IMR-90 (cell line): ENCODE measurements around the gene ENHO. TPM values are rescaled to one million over a fixed set of nuclear protein-coding genes. Genes with fewer than 3 reads are reported as not detected.

ENCODE experiments used
- ATAC-seq: fragments of 200-7000 bp; cut with Tn5 transposase; 2 replicates; pipeline ENCODE4 v1.9.1; 2020; ENCODE audit warnings: low read depth, mild to moderate bottlenecking, moderate library complexity
- BruUV-seq: library from RNA; stranded (reverse); fragments of 400-500 nt; replicated peaks from 2 replicates; lab custom pipeline; 2021; lab: Mats Ljungman, UMichigan
- CTCF ChIA-PET: fragments of 300-600 bp; formaldehyde crosslinking; extraction: SDS; loops from one replicate; lab custom pipeline; 2021; ENCODE audit warnings: antibody characterized with exemption; lab: Yijun Ruan, JAX
- POLR2A ChIA-PET: fragments of 300-600 bp; sonication (Branson Sonifier 250); formaldehyde crosslinking; loops from one replicate; lab custom pipeline; 2022; ENCODE audit warnings: antibody characterized with exemption; ENCODE audit not compliant: unreplicated experiment; lab: Charles Lee
- DNase-seq: peaks from one replicate; pipeline ENCODE4 v3.0.0; 2013
- H2AFZ ChIP-seq: replicated peaks from 2 replicates; pipeline ENCODE3; 2013; ENCODE audit warnings: low read length, mild to moderate bottlenecking; ENCODE audit not compliant: poor library complexity
- H2AK5ac ChIP-seq: 2 replicates; pipeline ENCODE4 v1.6.1; 2013; ENCODE audit warnings: low read depth, low read length, inconsistent platforms
- H2AK9ac ChIP-seq: replicated peaks from 2 replicates; pipeline ENCODE3; 2013; ENCODE audit warnings: mild to moderate bottlenecking, low read depth, low read length, moderate library complexity; ENCODE audit not compliant: poor library complexity
- H2BK120ac ChIP-seq: 2 replicates; pipeline ENCODE4 v1.6.1; 2013; ENCODE audit warnings: low read depth, low read length, inconsistent platforms
- H2BK15ac ChIP-seq: 3 replicates; pipeline ENCODE4 v1.6.1; 2013; ENCODE audit warnings: low read depth, low read length, inconsistent platforms
- H2BK20ac ChIP-seq: 2 replicates; pipeline ENCODE4 v1.6.1; 2013; ENCODE audit warnings: low read depth, mild to moderate bottlenecking, inconsistent platforms, low read length, moderate library complexity
- H2BK5ac ChIP-seq: 2 replicates; pipeline ENCODE4 v1.6.1; 2013; ENCODE audit warnings: mild to moderate bottlenecking, low read depth, low read length, inconsistent platforms; ENCODE audit not compliant: poor library complexity, severe bottlenecking
- H3K14ac ChIP-seq: replicated peaks from 2 replicates; pipeline ENCODE4 v1.6.1; 2013; ENCODE audit warnings: low read depth, low read length, inconsistent platforms
- H3K18ac ChIP-seq: 2 replicates; pipeline ENCODE4 v1.6.1; 2013; ENCODE audit warnings: low read depth, low read length, control low read depth
- H3K23ac ChIP-seq: 2 replicates; pipeline ENCODE4 v1.6.1; 2013; ENCODE audit warnings: low read depth, low read length, inconsistent platforms
- H3K27ac ChIP-seq: 2 replicates; pipeline ENCODE4 v1.5.1; 2013; ENCODE audit warnings: mild to moderate bottlenecking, control low read depth, low read length; ENCODE audit not compliant: insufficient read depth
- H3K27me3 ChIP-seq: 2 replicates; pipeline ENCODE4 v1.6.1; 2013; ENCODE audit warnings: low read length; ENCODE audit not compliant: control insufficient read depth, insufficient read depth
- H3K36me3 ChIP-seq: 2 replicates; pipeline ENCODE4 v1.6.1; 2013; ENCODE audit warnings: low read length, mixed read lengths; ENCODE audit not compliant: control insufficient read depth, insufficient read depth
- H3K4ac ChIP-seq: 2 replicates; pipeline ENCODE4 v1.6.1; 2013; ENCODE audit warnings: low read depth, low read length, inconsistent platforms
- H3K4me1 ChIP-seq: 2 replicates; pipeline ENCODE4 v1.6.1; 2013; ENCODE audit warnings: low read length, mixed read lengths; ENCODE audit not compliant: control insufficient read depth, insufficient read depth
- H3K4me2 ChIP-seq: 2 replicates; pipeline ENCODE4 v1.6.1; 2013; ENCODE audit warnings: low read depth, mild to moderate bottlenecking, control low read depth, low read length, moderate library complexity
- H3K4me3 ChIP-seq: 2 replicates; pipeline ENCODE4 v1.5.1; 2013; ENCODE audit warnings: low read depth, mild to moderate bottlenecking, control low read depth, low read length, moderate library complexity; ENCODE audit not compliant: insufficient read depth
- H3K56ac ChIP-seq: 2 replicates; pipeline ENCODE4 v1.6.1; 2013; ENCODE audit warnings: low read length, inconsistent platforms; ENCODE audit not compliant: insufficient read depth; ENCODE audit errors: extremely low read depth
- H3K79me1 ChIP-seq, 2 experiments: 2 replicates each; pipeline ENCODE4 v1.6.1; 2013; ENCODE audit warnings: low read length in 2 of 2, inconsistent platforms in 1 of 2, low read depth in 1 of 2
- H3K9ac ChIP-seq: 2 replicates; pipeline ENCODE4 v1.6.1; 2013; ENCODE audit warnings: low read depth, low read length, control low read depth
- H3K9me1 ChIP-seq: 2 replicates; pipeline ENCODE4 v1.6.1; 2013; ENCODE audit warnings: low read length, inconsistent platforms; ENCODE audit not compliant: insufficient read depth
- H3K9me3 ChIP-seq: 2 replicates; pipeline ENCODE4 v1.6.1; 2013; ENCODE audit warnings: low read length; ENCODE audit not compliant: control insufficient read depth, insufficient read depth
- H4K20me1 ChIP-seq: 2 replicates; pipeline ENCODE4 v1.6.1; 2013; ENCODE audit warnings: low read length, inconsistent platforms; ENCODE audit not compliant: insufficient read depth
- H4K5ac ChIP-seq: 2 replicates; pipeline ENCODE4 v1.6.1; 2013; ENCODE audit warnings: mild to moderate bottlenecking, low read depth, low read length, control low read depth
- H4K8ac ChIP-seq, 2 experiments: 2 replicates each; pipeline ENCODE4 v1.6.1; 2013; ENCODE audit warnings: low read depth in 2 of 2, low read length in 2 of 2, control low read depth in 1 of 2, inconsistent platforms in 1 of 2
- H4K91ac ChIP-seq: 2 replicates; pipeline ENCODE4 v1.6.1; 2013; ENCODE audit warnings: low read depth, low read length, inconsistent platforms; ENCODE audit not compliant: insufficient read depth
- RAD21 ChIP-seq: IDR thresholded peaks from 2 replicates; pipeline ENCODE4 v1.6.1; 2012; ENCODE audit warnings: low read length, improper control_type of control experiment
- RCOR1 ChIP-seq: IDR thresholded peaks from 2 replicates; pipeline ENCODE4 v1.6.1; 2012; ENCODE audit warnings: mild to moderate bottlenecking, low read length, improper control_type of control experiment; ENCODE audit not compliant: insufficient replicate concordance
- WGBS, 2 experiments: methylation state at CpG; one replicate each; pipeline versions ENCODE4 v1.1.5 to v1.1.7; 2013; ENCODE audit warnings: missing lambda C conversion rate in 2 of 2; ENCODE audit not compliant: insufficient read length in 1 of 2; ENCODE audit errors: extremely low coverage in 2 of 2; 5-methylcytosine and 5-hydroxymethylcytosine counted together
- dilution Hi-C: fragments of 300-500 bp; cut with HindIII; formaldehyde crosslinking; loops from one replicate; pipeline ENCODE4 v1.14.3; 2018; ENCODE audit warnings: low sequenced_read_pairs; ENCODE audit not compliant: unreplicated experiment
- in situ Hi-C: fragments of 300-500 bp; cut with MboI; formaldehyde crosslinking; loops from 3 replicates; pipeline ENCODE4 v1.14.3; 2019; ENCODE audit warnings: low sequenced_read_pairs, inconsistent platforms, mixed read lengths
- intact Hi-C: fragments of 100-400 bp; cut with micrococcal nuclease; formaldehyde crosslinking; loops from 2 replicates; pipeline ENCODE4 v1.10.0; 2022
- polyA plus RNA-seq, 3 experiments: library from polyadenylated mRNA; depleted of rRNA; stranded (reverse); fragments of >200 nt; gene quantifications; 2 replicates each; pipeline ENCODE4 v1.2.3, GENCODE V29; 2012; ENCODE audit warnings: low replicate concordance in 1 of 3
- total RNA-seq: library from RNA; depleted of rRNA; stranded (reverse); fragments of >200 nt; gene quantifications from 2 replicates; pipeline ENCODE4 v1.2.3, GENCODE V29; 2012
- TF ChIP-seq, protein P1 (sequence below): conservative IDR thresholded peaks from 2 replicates; pipeline ENCODE4 v1.5.1; 2012; ENCODE audit warnings: mild to moderate bottlenecking, low read depth, low read length, improper control_type of control experiment

ENHO gene
- total and polyA plus RNA-seq, 2 of the 4 experiments (the other 2 are of a cell fraction): not detected

GRCh38 chr9:34566322-34566721 is 43.5 kb upstream of the ENHO start:
- 60% methylated on average over 3 of the region's 8 CpGs; no CpG with 5 or more reads in 1 of the 2 experiments for WGBS, 2 experiments
- TF ChIP-seq, protein P1, sequence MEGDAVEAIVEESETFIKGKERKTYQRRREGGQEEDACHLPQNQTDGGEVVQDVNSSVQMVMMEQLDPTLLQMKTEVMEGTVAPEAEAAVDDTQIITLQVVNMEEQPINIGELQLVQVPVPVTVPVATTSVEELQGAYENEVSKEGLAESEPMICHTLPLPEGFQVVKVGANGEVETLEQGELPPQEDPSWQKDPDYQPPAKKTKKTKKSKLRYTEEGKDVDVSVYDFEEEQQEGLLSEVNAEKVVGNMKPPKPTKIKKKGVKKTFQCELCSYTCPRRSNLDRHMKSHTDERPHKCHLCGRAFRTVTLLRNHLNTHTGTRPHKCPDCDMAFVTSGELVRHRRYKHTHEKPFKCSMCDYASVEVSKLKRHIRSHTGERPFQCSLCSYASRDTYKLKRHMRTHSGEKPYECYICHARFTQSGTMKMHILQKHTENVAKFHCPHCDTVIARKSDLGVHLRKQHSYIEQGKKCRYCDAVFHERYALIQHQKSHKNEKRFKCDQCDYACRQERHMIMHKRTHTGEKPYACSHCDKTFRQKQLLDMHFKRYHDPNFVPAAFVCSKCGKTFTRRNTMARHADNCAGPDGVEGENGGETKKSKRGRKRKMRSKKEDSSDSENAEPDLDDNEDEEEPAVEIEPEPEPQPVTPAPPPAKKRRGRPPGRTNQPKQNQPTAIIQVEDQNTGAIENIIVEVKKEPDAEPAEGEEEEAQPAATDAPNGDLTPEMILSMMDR: no peak
- TF ChIP-seq RCOR1 (no peak), RAD21 (no peak)
- BruUV-seq: no TSS peak

More at GRCh38 chr9:34566322-34566721, 43.5 kb upstream of the ENHO start:
- ChIA-PET POLR2A (no interaction called here), CTCF (interaction anchor here (0.9 kb wide), 1 partner anchor 25 kb away, joined by 3 read pairs; no protein-coding TSS in a partner anchor)
- DNase-seq: no peak
- Histone ChIP-seq H3K4me1 (no peaks in the 10 kb centered on the region), H3K56ac (no peak overlapping the region), H3K79me1 (no peaks in the 10 kb centered on the region), H3K14ac (no peak overlapping the region), H2BK120ac (no peak overlapping the region), H3K9ac (no peak overlapping the region), H3K36me3 (no peaks in the 10 kb centered on the region), H2BK5ac (no peak overlapping the region), H4K20me1 (no peaks in the 10 kb centered on the region), H2BK20ac (no peak overlapping the region), H2BK15ac (no peak overlapping the region), H2AK5ac (no peak overlapping the region), H3K18ac (no peak overlapping the region), H3K27me3 (peaks cover 77% of the 10 kb centered on the region), H3K4ac (no peak overlapping the region), H3K23ac (no peak overlapping the region), H3K9me3 (peaks cover 3% of the 10 kb centered on the region; the same call in 1 of the 2 replicates), H3K9me1 (no peaks in the 10 kb centered on the region), H3K27ac (no peak overlapping the region), H4K8ac (no peak overlapping the region), H2AK9ac (no peak overlapping the region), H3K4me3 (no peak overlapping the region), H4K5ac (no peak overlapping the region), H2AFZ (no peak overlapping the region), H4K91ac (no peak overlapping the region), H3K4me2 (no peak overlapping the region)
- intact Hi-C loops (no loop called here), dilution Hi-C loops (no loop called here), in situ Hi-C loops (no loop called here)
- no peak for ATAC-seq
